ENCODE results near the gene NOL4. TPM values are rescaled to one million over a fixed set of nuclear protein-coding genes. Genes with fewer than 3 reads are reported as not detected.

NOL4 gene
- total and polyA plus RNA-seq, 2 of the 8 experiments (the other 6 are each of a cell fraction or from before 2014, with no cell fraction given): 0.18 to 2.6 TPM

DNA sequence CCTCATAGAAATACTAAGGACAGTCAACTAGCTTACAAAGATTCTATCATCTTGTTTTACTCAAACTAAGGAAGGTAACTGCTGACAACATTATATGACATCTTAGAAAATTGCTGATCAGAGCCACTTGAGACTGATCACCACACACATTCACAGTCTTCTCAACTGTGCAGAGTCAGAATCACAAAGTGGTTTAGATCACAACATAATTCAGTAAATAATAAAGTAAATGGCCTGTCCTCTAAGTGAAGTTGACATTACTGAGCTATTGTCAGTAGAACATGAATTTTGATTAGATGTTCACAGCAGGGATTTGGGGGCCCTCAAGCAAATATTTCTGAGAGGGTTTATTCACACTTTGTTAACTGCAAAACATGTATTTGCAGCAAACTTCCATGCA, 28.5 kb downstream of the NOL4 start:
- CTCF ChIA-PET (ENCODE audit: partially characterized antibody): no interaction called here
- H2BK5ac ChIP-seq (ENCODE audit: low read depth, low read length): no peak overlapping the region
- no peak overlapping the region for H2BK20ac ChIP-seq (ENCODE audit: low read length)
- no peaks in the 10 kb centered on the region for H3K79me2 ChIP-seq (ENCODE audit: control insufficient read depth in 1 of 2, insufficient read depth in 2 of 2, low read length in 2 of 2)
- no peak overlapping the region for H3K23ac ChIP-seq (ENCODE audit: insufficient read length)
- H3K4ac ChIP-seq (replicated peaks; ENCODE audit: insufficient read length, low read depth, low read length): no peak overlapping the region
- no peak overlapping the region for H2BK15ac ChIP-seq (ENCODE audit: low read length)
- no peak overlapping the region for H4K5ac ChIP-seq (ENCODE audit: insufficient read length, low read depth, low read length)
- DNase-seq (ENCODE audit: low read depth in 1 of 2, low spot score in 2 of 2) (no peak), FAIRE-seq (no peak)
- no peaks in the 10 kb centered on the region for H3K79me1 ChIP-seq (ENCODE audit: low read depth, low read length)
- no peak overlapping the region for H3K14ac ChIP-seq (ENCODE audit: insufficient read length)
- no peak overlapping the region for H2BK12ac ChIP-seq (ENCODE audit: low read depth, low read length)
- 0 out of 7 replicates have a peak, but pooled peaks cover 0 to 3% (median 0%) of the 10 kb centered on the region in 4 experiments for H3K4me1 ChIP-seq (replicated peaks in 1 of 4; ENCODE audit: control insufficient read depth in 3 of 4, insufficient read depth in 4 of 4, low read length in 3 of 4)
- no peak overlapping the region for H4K8ac ChIP-seq (ENCODE audit: extremely low read depth, insufficient read depth, low read length)
- H3K36me3 ChIP-seq (ENCODE audit: control insufficient read depth in 2 of 4, insufficient read depth in 4 of 4, low read length in 3 of 4): no peaks in the 10 kb centered on the region
- H4K91ac ChIP-seq (replicated peaks; ENCODE audit: insufficient read length, low read length): no peak overlapping the region
- H4K20me1 ChIP-seq (replicated peaks in 1 of 2; ENCODE audit: control insufficient read depth in 1 of 2, insufficient read depth in 2 of 2, low read length in 2 of 2): peaks cover 0 to 3% of the 10 kb centered on the region in 2 experiments
- no peaks in the 10 kb centered on the region for H3K27me3 ChIP-seq (replicated peaks in 1 of 4; ENCODE audit: control insufficient read depth in 3 of 4, extremely low read depth in 1 of 4, insufficient read depth in 3 of 4, low read length in 3 of 4)
- TF ChIP-seq POU5F1 (IDR thresholded peaks at IDR 0.05; ENCODE audit: low read depth, low read length): no peak
- no peak for TF ChIP-seq GTF2F1 (IDR thresholded peaks at IDR 0.05; ENCODE audit: borderline replicate concordance, low read depth, low read length)
- TF ChIP-seq CTBP2 (IDR thresholded peaks at IDR 0.05; ENCODE audit: borderline replicate concordance, insufficient read depth, insufficient read length, low read length): no peak
- H2AK5ac ChIP-seq (ENCODE audit: low read depth, low read length): no peak overlapping the region
- H3K9ac ChIP-seq (replicated peaks in 1 of 4; ENCODE audit: extremely low read depth in 1 of 4, low read depth in 3 of 4, low read length in 3 of 4): no peak overlapping the region
- H3K9me3 ChIP-seq (ENCODE audit: insufficient read depth in 2 of 2, low read depth in 1 of 2, low read length in 1 of 2): no peaks in the 10 kb centered on the region
- H3K23me2 ChIP-seq (ENCODE audit: low read depth, low read length): no peaks in the 10 kb centered on the region
- no peak overlapping the region for H3K56ac ChIP-seq (replicated peaks; ENCODE audit: insufficient read length, low read depth, low read length)
- no peak overlapping the region for H3K18ac ChIP-seq (ENCODE audit: extremely low read depth, low read length)
- no peak overlapping the region for H3K4me3 ChIP-seq (ENCODE audit: extremely low read depth in 1 of 4, insufficient read depth in 2 of 4, low read depth in 3 of 4, low read length in 4 of 4)
- POLR2A ChIA-PET (ENCODE audit: partially characterized antibody): no interaction called here
- H3K27ac ChIP-seq (ENCODE audit: low read depth, low read length): no peak overlapping the region
- H2AFZ ChIP-seq (ENCODE audit: low read length): no peak overlapping the region
- H2BK120ac ChIP-seq (replicated peaks; ENCODE audit: low read depth, low read length): no peak overlapping the region
- H3K4me2 ChIP-seq (ENCODE audit: insufficient read depth in 1 of 2, low read depth in 2 of 2, low read length in 2 of 2): no peak overlapping the region
